Stimulated activated CD4-positive, alpha-beta T cell treated with anti-CD3 and anti-CD28 coated beads, Interleukin-4, amount 100 ng/mL, for 48 hours (primary cell): ENCODE results near the gene PDLIM5.

Experiments
- DNase-seq, 2 donors: peaks; one replicate each; pipeline ENCODE4 v3.0.0-alpha.2; 2020; ENCODE audit warnings: low read depth in 2 of 2

PDLIM5 gene

GRCh38 chr4:94695384-94695783 is 243.6 kb downstream of the PDLIM5 start:
- no peak for DNase-seq

DNA sequence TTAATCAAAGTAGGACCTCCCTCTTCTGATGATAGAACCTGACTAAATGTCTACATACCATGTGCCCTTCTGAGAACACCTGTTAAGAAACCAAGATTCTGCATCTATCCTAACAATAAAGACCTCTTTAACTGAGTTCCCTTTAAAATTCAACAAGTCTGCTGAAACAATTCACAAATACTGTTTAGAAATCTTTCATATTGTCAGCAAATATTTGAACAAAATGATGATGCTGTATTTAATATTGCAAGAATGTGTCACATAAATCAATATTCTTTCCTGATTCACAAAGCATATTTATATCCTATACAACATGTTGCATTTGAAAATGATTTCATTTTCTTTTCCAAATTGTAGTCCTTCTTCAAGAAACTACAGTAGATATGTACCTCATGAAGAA is 246.4 kb downstream of the PDLIM5 start:
- no peak for DNase-seq

GRCh38 chr4:94700298-94700697 is 248.6 kb downstream of the PDLIM5 start:
- no peak for DNase-seq

GRCh38 chr4:94701631-94702300 is 250.0 kb downstream of the PDLIM5 start:
- DNase-seq = no peak

GRCh38 chr4:94711635-94712034 is 259.9 kb downstream of the PDLIM5 start:
- DNase-seq = no peak

- no peak for DNase-seq
Observed at GRCh38 chr4:94714365-94715160, 262.8 kb downstream of the PDLIM5 start.

DNA sequence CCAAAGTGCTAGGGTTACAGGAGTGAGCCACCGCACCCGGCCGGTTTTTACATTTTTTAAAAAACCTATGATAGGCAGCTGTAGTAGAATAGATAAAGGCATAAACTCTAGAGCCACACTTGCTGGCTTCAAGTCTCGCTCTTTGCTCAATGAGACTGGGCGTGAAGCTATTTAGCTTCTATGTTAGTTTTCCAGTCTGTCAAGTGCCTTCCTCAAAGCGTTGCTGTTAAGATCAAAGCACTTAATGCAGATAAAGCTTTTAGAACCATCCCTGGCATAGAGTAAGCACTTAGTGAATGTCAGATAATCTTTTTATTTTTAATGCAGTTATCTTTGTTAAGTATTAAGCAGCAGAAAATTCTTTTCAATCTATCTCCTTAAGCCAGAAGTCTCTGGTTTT is 264.0 kb downstream of the PDLIM5 start:
- no peak for DNase-seq
